Activated CD8-positive, alpha-beta T cell treated with anti-CD3 and anti-CD28 coated beads for 36 hours (primary cell): ENCODE results near the gene ZNF507. TPM values are rescaled to one million over a fixed set of nuclear protein-coding genes. Genes with fewer than 3 reads are reported as not detected.

Experiments
- ATAC-seq: fragments of 200-7000 bp; cut with Tn5 transposase; one replicate; pipeline ENCODE4 v1.10.0; 2021; ENCODE audit warnings: mild to moderate bottlenecking, moderate library complexity
- CTCF ChIA-PET: fragments of 350-600 bp; sonication (Branson Sonifier 250); formaldehyde crosslinking; loops from one replicate; lab custom pipeline; 2021; ENCODE audit warnings: antibody characterized with exemption; lab: Charles Lee
- POLR2A ChIA-PET: fragments of 350-600 bp; sonication (Branson Sonifier 250); formaldehyde crosslinking; loops from one replicate; lab custom pipeline; 2021; ENCODE audit warnings: antibody characterized with exemption; lab: Charles Lee
- DNase-seq: peaks from one replicate; pipeline ENCODE4 v3.0.0-alpha.2; 2020
- H3K27ac Mint-ChIP-seq: one replicate; pipeline ENCODE4 v1.8.0; 2021; ENCODE audit warnings: mild to moderate bottlenecking, mixed read lengths
- H3K27me3 Mint-ChIP-seq: one replicate; pipeline ENCODE4 v1.8.0; 2021; ENCODE audit warnings: mixed read lengths
- H3K36me3 Mint-ChIP-seq: one replicate; pipeline ENCODE4 v1.8.0; 2021; ENCODE audit warnings: low read depth, mixed read lengths
- H3K4me1 Mint-ChIP-seq: one replicate; pipeline ENCODE4 v1.8.0; 2021; ENCODE audit warnings: low read depth, mixed read lengths
- H3K4me3 Mint-ChIP-seq: one replicate; pipeline ENCODE4 v1.8.0; 2021; ENCODE audit warnings: mild to moderate bottlenecking, moderate library complexity, mixed read lengths
- H3K9me3 Mint-ChIP-seq: one replicate; pipeline ENCODE4 v1.8.0; 2021; ENCODE audit warnings: mixed read lengths
- CTCF ChIP-seq: fragments of 200-600 bp; IDR thresholded peaks from one replicate; pipeline ENCODE4 v1.8.0; 2022; ENCODE audit warnings: antibody characterized with exemption, mild to moderate bottlenecking
- intact Hi-C: fragments of 100-400 bp; cut with micrococcal nuclease; formaldehyde crosslinking; loops from one replicate; pipeline ENCODE4 v1.10.0; 2022
- total RNA-seq, 2 experiments: library from RNA; stranded (reverse); gene quantifications; one replicate each; pipeline ENCODE4 v1.2.3, GENCODE V29; 2021

ZNF507 gene
- total RNA-seq, 2 experiments from 2014 or later: 24.2 to 25.6 TPM

GRCh38 chr19:32333227-32333626, 12.2 kb upstream of the ZNF507 start:
- no peak for TF ChIP-seq CTCF
- intact Hi-C loops: no loop called here
- H3K9me3 Mint-ChIP-seq: no peaks in the 10 kb centered on the region
- H3K4me1 Mint-ChIP-seq: no peaks in the 10 kb centered on the region
- ChIA-PET POLR2A (interaction anchor here (1.4 kb wide), 1 partner anchor 11 kb away, joined by 3 read pairs; no protein-coding TSS in a partner anchor), CTCF (no interaction called here)
- DNase-seq (no peak), ATAC-seq (no peak)
- no peaks in the 10 kb centered on the region for H3K36me3 Mint-ChIP-seq
- H3K27ac Mint-ChIP-seq: no peak overlapping the region
- H3K27me3 Mint-ChIP-seq: peaks cover 3% of the 10 kb centered on the region
- no peak overlapping the region for H3K4me3 Mint-ChIP-seq

- DNase-seq: no peak
- Mint-ChIP-seq H3K4me1 (no peaks in the 10 kb centered on the region), H3K27ac (no peak overlapping the region), H3K4me3 (no peak overlapping the region), H3K36me3 (no peaks in the 10 kb centered on the region), H3K9me3 (no peaks in the 10 kb centered on the region), H3K27me3 (peaks cover 2% of the 10 kb centered on the region)
- TF ChIP-seq CTCF: no peak
- ChIA-PET CTCF (interaction anchor here (1.5 kb wide), 1 partner anchor 10 kb away, joined by 4 read pairs; the partner anchor contains the start of gene ZNF507), POLR2A (no interaction called here)
- ATAC-seq: no peak
- intact Hi-C loops: no loop called here
Observed at GRCh38 chr19:32336259-32337083, 8.9 kb upstream of the ZNF507 start.

GRCh38 chr19:32337084-32337808, 8.2 kb upstream of the ZNF507 start:
- peaks cover under 1% of the 10 kb centered on the region for H3K27me3 Mint-ChIP-seq
- TF ChIP-seq CTCF: no peak
- ChIA-PET CTCF (interaction anchor here (1.5 to 2.5 kb wide), 2 partner anchors 9 to 18 kb away, joined by 4 to 11 read pairs; partner anchors contain the start of gene ZNF507), POLR2A (no interaction called here)
- ATAC-seq: no peak
- no peaks in the 10 kb centered on the region for H3K4me1 Mint-ChIP-seq
- no peak for DNase-seq
- H3K27ac Mint-ChIP-seq: no peak overlapping the region
- intact Hi-C loops: no loop called here
- H3K36me3 Mint-ChIP-seq: no peaks in the 10 kb centered on the region
- H3K4me3 Mint-ChIP-seq: no peak overlapping the region
- no peaks in the 10 kb centered on the region for H3K9me3 Mint-ChIP-seq

GRCh38 chr19:32339423-32339822, 6.0 kb upstream of the ZNF507 start:
- H3K4me3 Mint-ChIP-seq: no peak overlapping the region
- no peak overlapping the region for H3K27ac Mint-ChIP-seq
- DNase-seq: no peak
- ChIA-PET CTCF (interaction anchor here (0.8 to 2.5 kb wide), 10 partner anchors 9 to 233 kb away, joined by 3 to 11 read pairs (median 4); no protein-coding TSS in a partner anchor), POLR2A (no interaction called here)
- ATAC-seq: no peak
- H3K27me3 Mint-ChIP-seq: peaks cover 3% of the 10 kb centered on the region
- H3K4me1 Mint-ChIP-seq: no peaks in the 10 kb centered on the region
- no peaks in the 10 kb centered on the region for H3K36me3 Mint-ChIP-seq
- H3K9me3 Mint-ChIP-seq: no peaks in the 10 kb centered on the region
- TF ChIP-seq CTCF: no peak
- intact Hi-C loops: no loop called here
